ENCODE data around the gene KRT17.
"Not testable (repeated sequence)": the region's sequence is repeated elsewhere in the genome, so short reads cannot be mapped to it uniquely, and the experiment has no call there.

Gene KRT17

DNA sequence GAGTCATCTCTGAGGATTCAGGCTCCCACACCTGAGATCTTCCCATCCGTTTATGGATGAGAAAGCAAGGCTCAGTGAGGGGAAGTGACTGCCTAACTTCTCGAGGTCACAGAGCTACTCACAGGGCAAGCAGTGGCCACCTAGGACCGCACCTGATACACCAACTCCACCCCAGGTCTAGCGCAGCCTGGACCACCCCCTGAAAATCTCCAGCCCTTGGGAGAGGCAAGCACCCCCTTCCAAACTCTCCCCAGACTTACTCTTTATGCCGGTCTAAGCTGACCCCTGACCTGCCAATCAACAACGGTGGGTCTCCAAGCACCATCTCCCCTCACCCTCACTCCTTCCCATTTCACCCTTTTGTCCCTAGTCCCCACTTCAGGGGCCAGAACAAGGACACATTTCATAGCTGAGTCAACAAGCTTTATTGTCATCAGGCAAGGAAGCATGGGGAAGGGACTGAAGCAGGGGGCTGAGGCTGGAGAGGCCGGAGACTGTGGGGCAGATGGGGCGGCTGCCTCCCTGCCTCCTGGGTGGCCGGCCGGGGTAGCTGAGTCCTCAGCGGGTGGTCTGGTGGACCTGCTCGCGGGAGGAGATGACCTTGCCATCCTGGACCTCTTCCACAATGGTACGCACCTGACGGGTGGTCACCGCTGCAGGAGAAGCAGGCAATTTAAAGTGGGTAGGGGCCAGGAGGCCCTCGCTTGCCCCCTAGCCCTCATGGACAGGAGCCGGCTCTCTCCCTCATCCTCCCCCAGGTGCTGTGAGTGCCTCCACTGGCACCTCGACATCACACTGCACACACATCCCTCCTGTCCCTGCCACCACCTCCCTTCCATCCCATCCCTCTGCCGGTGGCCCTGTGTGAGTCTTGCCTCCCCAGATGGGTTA lies 5.1 kb downstream of the KRT17 start:
- DNase-seq, result no peak

DNA sequence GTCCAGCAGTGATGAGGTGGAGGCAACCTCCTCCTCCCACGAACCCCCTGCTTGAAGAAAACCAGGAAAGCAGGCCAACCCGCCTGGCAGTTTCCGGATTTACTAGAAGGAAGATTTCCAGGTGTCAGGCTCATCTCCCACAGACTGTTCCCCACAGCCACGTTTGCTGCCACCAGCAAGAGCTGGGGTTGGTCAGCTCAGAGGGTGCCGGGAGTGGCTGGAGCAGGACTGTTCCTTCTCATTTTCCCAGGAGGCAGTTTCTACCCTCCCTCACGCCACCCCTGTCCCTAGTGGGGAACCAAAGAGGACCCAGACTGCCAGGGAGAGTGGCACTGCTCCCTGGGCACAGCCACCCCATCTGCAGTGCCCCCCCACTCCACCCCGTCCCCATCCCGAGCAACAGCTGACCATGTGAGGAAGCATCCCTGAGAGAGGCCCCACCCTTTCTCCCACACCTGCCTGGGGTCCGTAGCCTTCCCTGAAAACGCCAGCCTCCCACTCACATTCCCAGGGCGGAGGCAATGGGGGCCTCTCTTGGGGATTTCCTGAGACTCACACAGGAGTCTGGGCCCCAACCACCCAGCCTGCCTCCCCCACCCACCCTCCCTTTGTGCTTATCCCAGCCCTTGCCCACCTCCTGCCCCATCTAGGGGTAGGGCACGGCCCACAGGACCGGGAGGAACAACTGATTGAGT lies 5.9 kb downstream of the KRT17 start:
- no peak for DNase-seq

DNA sequence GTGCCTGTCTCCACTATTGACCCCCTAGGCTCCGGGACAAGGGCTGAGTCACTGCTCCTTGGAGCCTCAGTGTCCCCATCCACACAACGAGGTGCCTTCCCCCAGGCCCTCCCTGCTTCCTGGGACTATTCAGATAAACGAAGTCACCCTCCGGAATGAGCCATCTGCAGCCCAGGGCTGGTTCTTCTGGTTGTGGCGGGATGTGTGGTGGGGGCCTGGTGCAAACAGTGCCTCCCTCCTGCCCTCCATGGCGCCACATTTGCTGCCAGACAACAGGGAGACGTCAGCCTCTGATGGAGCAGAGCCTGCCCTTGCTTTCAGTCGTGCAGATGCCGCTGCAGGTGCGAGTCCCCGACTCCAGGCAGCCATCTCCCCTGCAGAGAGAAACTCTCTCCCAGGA lies 6.7 kb downstream of the KRT17 start:
- DNase-seq, result no peak

DNA sequence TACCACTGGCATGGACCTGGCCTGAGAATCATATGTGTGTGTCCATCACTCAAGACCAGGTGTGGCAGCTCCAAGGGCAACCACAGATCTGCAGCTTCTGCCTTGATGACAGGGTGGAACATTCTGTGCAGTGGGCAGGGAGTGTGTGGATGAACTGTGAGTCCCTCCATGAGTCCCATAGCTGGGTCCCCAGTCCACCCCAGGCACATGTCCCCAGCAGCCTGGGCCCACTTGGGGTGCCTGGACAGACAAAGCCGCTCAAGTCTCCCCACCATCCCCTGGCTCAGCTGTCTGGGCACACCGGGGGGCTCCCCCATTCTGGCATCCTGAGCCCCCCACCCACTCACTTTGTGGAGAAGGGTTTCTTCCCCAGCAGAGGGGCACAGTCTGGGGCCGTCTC lies 7.2 kb downstream of the KRT17 start:
- no peak for DNase-seq

DNA sequence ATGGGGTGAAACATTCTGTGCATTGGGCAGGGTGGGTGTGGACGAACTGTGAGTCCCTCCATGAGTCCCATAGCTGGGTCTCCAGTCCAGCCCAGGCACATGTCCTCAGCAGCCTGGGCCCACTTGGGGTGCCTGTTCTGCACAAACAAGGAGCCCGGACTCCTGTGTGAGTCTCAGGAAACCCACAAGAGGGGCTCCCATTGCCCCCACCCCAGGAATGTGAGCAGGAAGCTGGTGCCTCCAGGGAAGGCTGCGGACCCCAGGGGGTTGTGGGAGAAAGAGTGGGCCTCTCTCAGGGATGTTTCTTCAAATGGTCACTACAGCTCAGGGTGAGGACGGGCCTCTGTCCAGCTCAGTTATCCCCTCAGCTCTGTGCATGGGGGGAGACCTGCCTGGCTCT lies 7.9 kb downstream of the KRT17 start:
- not testable (repeated sequence) for DNase-seq

DNA sequence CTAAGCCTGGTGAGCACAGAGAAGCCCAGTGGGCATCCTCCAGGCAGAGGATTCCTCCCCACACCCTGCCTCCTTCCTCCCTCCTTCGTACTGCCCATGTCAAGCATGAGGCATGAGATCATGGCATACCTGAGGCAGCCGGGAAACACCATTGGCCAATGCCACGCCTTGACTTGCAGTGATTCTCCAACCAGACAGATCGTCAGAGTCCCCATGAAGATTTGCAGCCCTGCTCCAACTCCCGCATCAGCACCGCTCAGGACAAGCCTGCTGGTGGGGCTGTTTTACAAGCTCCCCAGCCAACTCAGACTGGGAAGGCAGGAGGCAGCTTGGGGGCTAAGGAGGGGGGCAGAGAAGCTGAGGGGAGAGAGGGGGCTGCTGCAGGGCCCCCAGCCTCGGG lies 8.9 kb downstream of the KRT17 start:
- no peak for DNase-seq

DNA sequence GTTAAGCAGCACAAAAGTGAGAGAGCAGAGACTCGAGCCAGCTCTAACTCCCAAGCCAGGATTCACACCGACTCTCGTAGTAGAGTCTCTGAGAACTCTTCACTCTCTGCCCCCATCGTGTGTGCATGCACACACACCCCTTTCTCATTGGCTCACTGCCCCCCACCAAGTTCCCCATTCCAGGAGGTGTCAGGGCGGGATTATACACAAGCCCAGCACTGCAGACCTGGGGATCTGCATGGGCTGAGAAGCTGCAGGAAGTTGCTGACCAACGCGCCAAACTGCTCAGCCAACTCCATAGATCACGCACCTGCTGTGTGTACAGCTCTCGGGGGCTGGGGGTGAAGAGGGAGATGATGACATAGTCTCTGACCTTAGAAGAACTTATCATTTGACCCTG lies 9.6 kb downstream of the KRT17 start:
- not testable (repeated sequence) for DNase-seq

DNA sequence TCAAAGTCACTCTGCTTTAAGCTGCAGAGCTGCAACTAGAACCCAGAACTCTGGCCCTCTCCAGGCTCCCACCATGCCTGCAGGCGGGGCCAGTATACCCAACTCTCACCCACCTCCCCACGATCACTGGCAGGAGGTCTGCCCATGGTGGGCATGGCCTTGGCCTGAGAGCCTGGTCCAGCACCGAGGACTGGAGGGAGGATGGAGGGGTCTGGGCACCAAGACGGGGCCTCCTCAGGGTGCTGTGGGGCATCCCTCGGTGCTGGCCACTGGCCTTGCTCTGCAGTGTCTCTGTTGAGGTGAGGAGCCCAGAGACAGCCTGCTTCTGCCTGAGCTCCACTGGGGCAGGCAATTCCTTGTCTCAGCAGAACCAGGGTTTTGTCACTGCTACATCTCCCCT lies 10.3 kb downstream of the KRT17 start:
- DNase-seq, result no peak

DNA sequence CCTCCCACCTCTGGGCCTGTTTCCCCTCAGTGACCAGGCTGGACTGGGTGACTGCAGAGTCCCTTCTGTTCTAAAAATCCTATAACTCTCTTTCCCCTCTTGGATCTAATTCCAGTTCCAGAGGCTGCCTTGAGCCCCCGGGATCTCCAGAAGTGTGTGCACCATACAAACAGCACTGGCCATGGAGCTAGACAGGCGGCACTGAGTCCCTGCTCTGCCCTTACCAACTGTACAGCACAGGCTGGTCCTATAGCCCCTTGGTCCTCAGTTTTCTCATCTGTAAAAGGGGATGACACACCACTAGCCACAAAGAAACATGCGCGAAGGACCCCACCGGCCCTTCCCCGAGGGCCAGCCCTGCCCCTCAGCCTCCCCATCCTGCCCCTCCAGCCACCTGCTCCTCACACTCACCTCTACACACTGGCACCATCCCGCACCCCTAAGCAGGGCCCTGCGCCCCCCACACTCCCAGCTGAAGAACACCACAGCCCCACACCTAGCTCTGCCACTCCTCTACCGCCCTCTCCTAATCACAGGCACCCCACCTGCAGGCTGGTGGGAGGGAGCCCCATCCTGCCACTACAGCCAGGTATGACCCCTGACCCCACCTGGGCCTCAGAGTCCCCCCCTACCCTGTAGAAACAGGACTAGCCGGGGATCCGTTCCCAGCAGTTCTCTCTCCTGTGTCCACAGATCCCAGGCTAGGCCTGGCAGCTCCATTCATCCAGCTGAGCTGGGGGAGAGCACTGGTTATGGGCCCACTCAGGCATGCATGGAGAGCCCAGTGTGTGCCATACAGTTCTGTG lies 10.9 kb downstream of the KRT17 start:
- no peak for DNase-seq

DNA sequence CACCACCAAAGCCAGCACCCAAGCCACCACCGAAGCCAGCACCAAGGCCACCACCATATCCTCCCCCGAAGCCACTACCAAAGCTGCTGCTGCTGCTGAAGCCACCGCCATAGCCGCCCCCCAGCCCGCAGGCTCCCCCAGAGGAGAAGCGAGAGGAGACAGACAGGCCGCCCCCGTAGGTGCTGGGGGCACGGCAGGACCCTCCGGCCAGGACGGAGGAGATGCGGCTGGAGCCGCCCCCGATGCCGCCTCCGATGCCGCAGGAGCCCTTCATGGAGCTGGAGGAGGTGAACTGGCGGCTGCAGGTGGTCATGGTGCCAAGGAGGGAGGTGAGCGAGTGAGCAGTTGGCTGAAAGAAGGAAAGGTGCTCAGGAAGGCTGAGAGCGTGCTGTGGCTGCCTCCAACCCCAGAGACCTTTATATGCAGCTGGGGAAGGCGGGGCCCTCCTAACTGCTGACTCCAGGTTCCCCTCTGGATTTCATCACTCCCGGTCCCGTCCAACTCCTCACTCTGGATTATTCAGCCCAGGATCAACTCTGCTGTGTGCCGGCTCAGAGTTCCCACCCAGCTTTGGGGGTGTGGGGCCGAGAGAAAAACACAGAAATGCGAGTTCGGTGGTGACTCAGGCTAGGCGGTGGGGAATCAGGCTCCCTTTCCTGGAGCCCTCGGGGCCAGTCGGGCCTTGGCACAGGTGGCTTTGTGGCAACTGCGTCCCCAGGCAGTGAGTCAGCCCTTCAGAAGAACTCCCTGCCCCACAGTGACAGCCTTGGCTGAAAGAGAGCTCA lies 11.8 kb downstream of the KRT17 start, which contains the start of gene KRT16:
Gene KRT16 (minus strand): TSS at position 392 of the 785 bp plus-strand sequence. CDS start 79 bp downstream, at position 313.
- not testable (repeated sequence) for DNase-seq

DNA sequence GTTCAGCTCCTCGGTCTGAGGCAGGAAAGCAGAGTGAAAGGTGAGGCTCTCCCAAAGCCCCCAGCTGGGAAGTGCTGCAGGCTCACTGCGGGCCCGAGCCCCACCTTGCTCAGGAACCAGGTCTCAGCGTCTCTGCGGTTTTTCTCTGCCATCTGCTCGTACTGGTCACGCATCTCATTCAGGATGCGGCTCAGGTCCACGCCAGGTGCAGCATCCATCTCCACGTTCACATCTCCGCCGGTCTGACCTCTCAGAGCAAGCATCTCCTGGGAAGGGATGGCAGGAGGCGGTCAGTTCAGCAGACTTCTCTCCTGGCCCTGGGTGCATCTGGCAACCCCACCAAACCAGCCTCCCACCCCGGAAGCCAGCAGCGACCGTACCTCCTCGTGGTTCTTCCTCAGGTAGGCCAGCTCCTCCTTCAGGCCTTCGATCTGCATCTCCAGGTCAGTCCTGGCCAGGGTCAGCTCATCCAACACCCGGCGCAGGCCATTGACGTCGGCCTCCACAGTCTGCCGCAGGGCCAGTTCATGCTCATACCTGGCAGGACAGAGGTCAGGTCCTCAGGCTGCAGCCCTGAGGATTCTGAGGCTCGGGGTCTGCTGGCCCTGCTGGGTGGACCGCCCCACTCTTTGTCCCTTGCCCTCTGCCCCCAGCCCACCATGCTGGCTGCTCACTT lies 13.3 kb downstream of the KRT17 start:
- DNase-seq, result no peak

DNA sequence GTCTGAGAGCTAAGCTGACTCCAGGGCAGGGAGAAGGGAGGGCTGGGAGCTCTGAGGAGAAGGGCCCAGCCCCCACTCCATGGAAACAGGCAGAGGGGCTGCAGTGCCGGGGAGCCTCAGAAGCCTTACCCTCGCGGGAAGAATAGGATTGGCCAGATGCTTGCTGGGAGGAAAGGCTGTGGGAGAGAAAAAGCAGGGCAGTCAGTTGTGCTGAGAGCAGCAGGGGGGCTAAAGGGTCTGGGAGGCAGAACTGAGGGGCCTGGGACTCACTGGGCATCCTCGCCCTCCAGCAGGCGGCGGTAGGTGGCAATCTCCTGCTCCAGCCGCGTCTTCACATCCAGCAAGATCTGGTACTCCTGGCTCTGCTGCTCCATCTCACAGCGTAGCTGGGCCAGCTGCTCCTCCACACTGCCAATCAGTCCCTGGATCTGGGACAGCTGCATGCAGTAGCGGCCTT lies 14.3 kb downstream of the KRT17 start:
- DNase-seq, result not testable (repeated sequence)

DNA sequence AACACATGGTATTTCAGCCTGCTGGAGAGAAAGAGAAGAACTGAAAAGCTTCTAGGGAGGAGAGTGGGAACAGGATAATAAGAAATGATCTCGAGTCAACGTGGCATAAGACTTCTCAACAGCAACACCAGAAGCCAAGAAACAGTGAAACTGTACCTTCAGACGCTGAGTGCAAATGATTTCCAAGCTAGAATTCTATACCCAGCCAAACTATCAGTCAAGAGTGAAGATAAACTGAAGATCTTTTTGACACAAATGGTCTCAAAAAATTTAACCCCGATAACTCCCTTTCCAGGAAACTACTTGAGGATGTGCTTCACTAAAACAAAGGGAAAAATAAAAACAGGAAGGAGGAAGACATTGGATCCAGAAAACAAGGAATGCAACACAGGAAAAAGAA lies 17.4 kb downstream of the KRT17 start:
- DNase-seq, result not testable (repeated sequence)

DNA sequence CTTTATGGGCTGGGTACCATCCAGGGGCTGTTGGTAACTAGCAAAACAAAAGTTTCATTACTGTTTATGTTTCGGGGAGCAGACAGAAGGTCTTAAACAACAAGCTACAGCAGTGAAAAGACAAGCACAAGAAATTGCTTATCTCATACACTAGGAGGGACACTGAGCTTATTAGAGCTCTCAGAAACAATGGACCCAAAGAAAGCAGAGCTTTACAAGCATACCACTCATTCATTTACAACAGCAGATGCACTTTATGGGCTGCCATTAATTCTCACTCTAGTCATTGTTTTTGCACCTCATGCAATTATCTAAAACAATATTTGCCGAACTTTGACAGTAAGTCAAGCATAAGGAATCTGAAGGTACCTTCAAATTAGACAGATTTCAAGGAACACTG lies 21.9 kb downstream of the KRT17 start:
- DNase-seq, result no peak

DNA sequence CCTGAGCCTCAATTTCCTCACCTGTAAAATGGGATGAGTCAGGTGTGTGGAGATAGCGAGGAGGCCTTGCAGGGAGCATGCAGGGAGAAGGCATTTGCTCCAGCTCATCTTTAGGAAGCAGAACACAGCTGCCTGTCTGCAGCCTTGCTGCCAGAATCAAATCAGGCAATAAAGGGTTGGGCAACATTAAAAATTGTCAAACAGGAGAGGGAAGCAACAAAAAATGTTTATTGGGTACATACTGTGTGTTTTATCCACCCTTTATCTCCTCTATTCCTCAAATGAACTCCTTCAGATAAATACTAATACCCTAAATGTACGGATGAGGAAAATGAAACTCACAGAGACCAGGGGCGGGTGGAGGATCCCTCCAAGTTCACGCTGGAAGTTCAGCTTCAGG lies 24.1 kb downstream of the KRT17 start:
- no peak for DNase-seq

DNA sequence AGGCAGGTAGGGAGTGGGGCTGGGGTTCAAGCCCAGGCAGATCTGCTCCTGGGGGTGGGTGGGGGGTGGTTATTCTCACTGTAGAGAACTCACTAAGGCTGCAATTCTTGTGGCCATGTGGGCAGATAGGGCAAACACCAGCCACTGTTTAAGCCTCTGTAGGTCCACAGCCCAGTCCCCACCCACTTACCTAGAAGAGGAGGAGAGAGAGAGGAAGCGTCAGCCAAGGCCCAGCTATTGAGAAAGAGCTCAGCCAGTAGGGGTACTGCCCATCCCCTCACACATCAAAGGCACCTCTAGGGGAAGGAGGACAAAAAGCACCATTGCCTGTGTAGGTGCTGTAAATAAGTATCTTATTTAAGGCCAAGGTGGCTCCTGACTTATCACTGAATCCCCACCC lies 24.7 kb downstream of the KRT17 start:
- no peak for DNase-seq

DNA sequence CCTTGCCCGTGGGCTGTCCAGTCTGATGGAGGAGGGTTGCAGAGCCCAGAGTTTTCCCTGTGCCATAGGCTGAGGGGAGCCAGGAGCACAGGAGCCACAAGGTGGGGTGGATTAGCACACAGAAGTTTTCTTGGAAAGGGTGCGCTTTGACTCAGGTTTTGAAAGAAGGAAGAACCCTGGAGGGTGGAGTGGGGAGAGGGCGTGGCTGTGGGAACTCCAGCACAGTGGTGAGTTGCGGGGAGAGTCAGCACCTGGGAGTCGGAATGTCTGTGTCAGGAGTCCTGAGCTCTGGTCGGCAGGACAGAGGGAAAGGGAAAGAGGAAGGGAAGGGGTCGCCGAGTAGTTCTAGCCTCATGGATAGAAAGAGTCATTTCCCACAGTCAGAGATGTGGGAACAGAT lies 28.8 kb downstream of the KRT17 start:
- DNase-seq, result no peak

DNA sequence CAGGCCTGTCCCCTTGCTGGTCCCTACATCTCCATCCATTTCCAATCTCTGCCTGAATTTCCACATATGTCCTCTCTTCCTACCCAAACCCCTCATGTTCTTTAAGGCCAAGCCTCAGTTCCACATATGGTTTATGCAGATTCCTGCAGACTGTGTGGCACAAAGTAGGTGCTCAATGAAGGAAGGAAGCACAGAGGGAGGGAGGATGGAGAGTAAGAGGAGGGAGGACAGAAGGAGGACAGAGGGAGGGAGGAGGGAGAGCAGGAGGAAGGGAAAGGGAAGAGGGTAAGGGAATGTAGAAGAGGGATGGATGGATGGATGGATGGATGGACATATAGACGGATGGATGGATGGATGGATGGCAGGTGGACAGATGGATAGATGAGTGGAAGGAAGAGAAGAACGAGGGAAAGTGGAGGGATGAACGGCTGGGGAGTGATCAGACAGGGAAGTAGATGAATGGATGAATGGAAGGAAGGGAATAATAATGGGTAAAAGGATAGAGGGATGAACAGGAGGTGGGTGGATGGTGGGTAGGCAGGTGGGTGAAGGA lies 29.9 kb downstream of the KRT17 start:
- no peak for DNase-seq

DNA sequence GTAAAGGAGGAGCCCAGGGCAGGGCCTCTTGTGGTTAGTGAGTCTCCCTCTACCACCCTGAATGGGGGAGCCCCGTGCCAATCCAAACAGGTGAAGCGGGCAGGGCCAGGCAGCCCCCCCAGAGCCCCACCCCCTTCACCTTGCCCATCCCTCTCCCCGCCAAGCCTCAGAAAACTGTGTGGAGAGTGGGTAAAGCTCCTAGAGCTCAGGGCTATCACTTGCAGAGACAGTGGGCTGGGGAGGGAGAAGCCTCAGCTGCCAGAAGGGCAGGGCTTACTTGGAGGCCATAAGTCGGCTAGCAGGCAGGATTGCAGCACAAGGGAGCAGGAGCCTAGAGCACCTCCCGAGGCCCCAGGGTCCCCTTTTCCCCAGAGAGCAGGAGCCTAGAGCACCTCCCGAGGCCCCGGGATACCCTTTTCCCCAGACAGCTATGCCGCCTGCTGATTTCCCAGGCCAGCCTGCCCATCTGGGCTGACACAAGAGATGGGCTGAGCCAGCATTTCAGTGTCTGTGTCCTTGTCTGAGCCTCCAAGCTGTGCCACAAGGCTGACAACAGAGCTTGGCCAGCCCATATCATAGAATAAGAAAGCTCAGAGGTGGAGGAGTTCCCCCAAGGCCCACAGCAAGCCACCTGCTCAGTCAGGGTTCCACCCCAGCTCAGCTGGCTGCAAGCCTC lies 30.9 kb downstream of the KRT17 start:
- no peak for DNase-seq

DNA sequence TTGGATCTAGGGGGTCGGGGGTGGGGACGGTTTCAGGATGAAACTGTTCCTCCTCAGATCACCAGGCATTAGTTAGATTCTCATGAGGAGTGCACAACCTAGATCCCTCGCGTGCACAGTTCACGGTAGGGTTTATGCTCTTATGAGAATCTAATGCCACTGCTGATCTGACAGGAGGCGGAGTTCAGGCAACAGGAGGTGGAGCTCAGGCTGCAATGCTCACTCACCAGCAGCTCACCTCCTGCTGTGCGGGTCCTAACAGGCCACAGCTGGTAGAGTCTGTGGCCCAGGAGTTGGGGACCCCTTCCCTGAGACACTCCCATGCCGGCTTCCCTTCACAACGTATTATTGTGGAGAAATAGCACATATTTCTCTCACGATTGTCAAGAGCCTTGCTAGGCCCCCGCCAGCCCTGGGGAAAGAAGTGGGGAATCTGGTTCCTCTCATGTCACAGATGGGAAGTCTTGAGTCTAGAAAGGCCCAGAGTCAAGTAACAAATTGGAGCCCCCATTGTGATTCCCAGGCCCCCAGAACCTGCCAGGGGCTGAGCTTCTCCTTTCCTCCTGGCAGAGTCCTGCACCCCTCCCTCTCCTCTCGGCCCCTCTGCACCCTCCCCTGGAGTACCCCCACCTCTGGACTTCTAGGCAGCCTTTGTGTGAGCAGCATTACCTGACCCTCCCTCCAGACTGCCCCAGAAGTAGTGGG lies 31.6 kb downstream of the KRT17 start:
- no peak for DNase-seq
